Trophoblast cell (in vitro differentiated cells and primary cell): ENCODE data around the gene TSHR.

Experiments used
- DNase-seq, 2 donors: peaks; one replicate each; pipeline ENCODE4 v3.0.0-alpha.2; 2016
- H2AFZ ChIP-seq: 2 replicates; pipeline ENCODE4 v1.6.1; 2013; ENCODE audit warnings: low read length, moderate library complexity, mild to moderate bottlenecking; ENCODE audit not compliant: insufficient read depth, poor library complexity
- H2AK5ac ChIP-seq: 2 replicates; pipeline ENCODE4 v1.6.1; 2013; ENCODE audit warnings: mild to moderate bottlenecking, low read length
- H2BK120ac ChIP-seq: 2 replicates; pipeline ENCODE4 v1.6.1; 2013; ENCODE audit warnings: low read length, mild to moderate bottlenecking, moderate library complexity; ENCODE audit not compliant: insufficient read depth, poor library complexity
- H2BK12ac ChIP-seq: 2 replicates; pipeline ENCODE4 v1.6.1; 2013; ENCODE audit warnings: mild to moderate bottlenecking, low read length, moderate library complexity
- H2BK5ac ChIP-seq: 2 replicates; pipeline ENCODE4 v1.6.1; 2013; ENCODE audit warnings: low read length, low read depth, moderate library complexity, mild to moderate bottlenecking; ENCODE audit not compliant: poor library complexity
- H3K14ac ChIP-seq: 2 replicates; pipeline ENCODE4 v1.6.1; 2013; ENCODE audit warnings: mild to moderate bottlenecking, low read length
- H3K18ac ChIP-seq: 2 replicates; pipeline ENCODE4 v1.6.1; 2013; ENCODE audit warnings: mild to moderate bottlenecking, low read length
- H3K23ac ChIP-seq: 2 replicates; pipeline ENCODE4 v1.6.1; 2013; ENCODE audit warnings: low read length
- H3K27ac ChIP-seq: 2 replicates; pipeline ENCODE4 v1.5.1; 2013; ENCODE audit warnings: low read depth, mild to moderate bottlenecking, inconsistent platforms, low read length, moderate library complexity
- H3K27me3 ChIP-seq: 2 replicates; pipeline ENCODE4 v1.6.1; 2013; ENCODE audit warnings: inconsistent platforms, mild to moderate bottlenecking, low read length, moderate library complexity; ENCODE audit not compliant: insufficient read depth
- H3K36me3 ChIP-seq, 2 experiments: 1 replicate in 1 of 2; 2 replicates in 1 of 2; pipeline ENCODE4 v1.6.1; 2013; ENCODE audit warnings: low read length in 2 of 2, mild to moderate bottlenecking in 2 of 2, moderate library complexity in 1 of 2; ENCODE audit not compliant: insufficient read depth in 2 of 2, control insufficient read depth in 1 of 2
- H3K4ac ChIP-seq: 2 replicates; pipeline ENCODE4 v1.6.1; 2013; ENCODE audit warnings: low read depth, mild to moderate bottlenecking, low read length, moderate library complexity
- H3K4me1 ChIP-seq, 2 experiments: 1 replicate in 1 of 2; 2 replicates in 1 of 2; pipeline ENCODE4 v1.6.1; 2013; ENCODE audit warnings: low read length in 2 of 2, mild to moderate bottlenecking in 2 of 2, moderate library complexity in 1 of 2; ENCODE audit not compliant: insufficient read depth in 2 of 2, control insufficient read depth in 1 of 2
- H3K4me2 ChIP-seq: 2 replicates; pipeline ENCODE4 v1.6.1; 2013; ENCODE audit warnings: inconsistent platforms, mild to moderate bottlenecking, low read length, moderate library complexity
- H3K4me3 ChIP-seq: 2 replicates; pipeline ENCODE4 v1.5.1; 2013; ENCODE audit warnings: mild to moderate bottlenecking, low read depth, low read length, inconsistent platforms
- H3K79me1 ChIP-seq: one replicate; pipeline ENCODE4 v1.6.1; 2013; ENCODE audit warnings: low read length
- H3K79me2 ChIP-seq: 2 replicates; pipeline ENCODE4 v1.6.1; 2013; ENCODE audit warnings: low read length, mild to moderate bottlenecking; ENCODE audit not compliant: control insufficient read depth, insufficient read depth, poor library complexity
- H3K9ac ChIP-seq: 2 replicates; pipeline ENCODE4 v1.6.1; 2013; ENCODE audit warnings: mild to moderate bottlenecking, low read length
- H3K9me3 ChIP-seq: 2 replicates; pipeline ENCODE4 v1.6.1; 2013; ENCODE audit warnings: low read depth, mild to moderate bottlenecking, control low read depth, inconsistent platforms, low read length; ENCODE audit not compliant: insufficient read depth
- H4K12ac ChIP-seq: 2 replicates; pipeline ENCODE4 v1.6.1; 2013; ENCODE audit warnings: low read depth, mild to moderate bottlenecking, low read length, moderate library complexity
- H4K8ac ChIP-seq: 2 replicates; pipeline ENCODE4 v1.6.1; 2013; ENCODE audit warnings: low read depth, mild to moderate bottlenecking, low read length, moderate library complexity
- H4K91ac ChIP-seq: one replicate; pipeline ENCODE4 v1.6.1; 2013; ENCODE audit warnings: low read depth, mild to moderate bottlenecking, low read length, moderate library complexity
- WGBS: extraction: QIAGEN DNeasy Blood & Tissue Kit; methylation state at CpG from one replicate; pipeline ENCODE4 v1.1.7; 2013; ENCODE audit warnings: missing lambda C conversion rate; ENCODE audit not compliant: insufficient read length, insufficient coverage; ENCODE audit errors: extremely low coverage; 5-methylcytosine and 5-hydroxymethylcytosine counted together

TSHR gene

GRCh38 chr14:80988735-80989429, 33.5 kb downstream of the TSHR start:
- DNase-seq = no peak
- Histone ChIP-seq H3K79me2 (no peaks in the 10 kb centered on the region), H3K4me1 (no peaks in the 10 kb centered on the region), H3K4me2 (no peak overlapping the region), H3K23ac (no peak overlapping the region), H3K9ac (no peak overlapping the region), H2AK5ac (no peak overlapping the region), H3K27me3 (no peaks in the 10 kb centered on the region), H2BK120ac (no peak overlapping the region), H3K18ac (no peak overlapping the region), H3K14ac (no peak overlapping the region), H3K4me3 (no peak overlapping the region), H3K79me1 (no peaks in the 10 kb centered on the region), H2AFZ (no peak overlapping the region), H4K91ac (no peak overlapping the region), H4K12ac (no peak overlapping the region), H4K8ac (no peak overlapping the region), H3K4ac (no peak overlapping the region), H3K9me3 (no peaks in the 10 kb centered on the region), H3K36me3 (no peaks in the 10 kb centered on the region), H3K27ac (no peak overlapping the region), H2BK5ac (no peak overlapping the region), H2BK12ac (no peak overlapping the region)
- no CpG with 5 or more reads among the region's 6 CpGs for WGBS

GRCh38 chr14:80992580-80992979, 37.2 kb downstream of the TSHR start:
- Histone ChIP-seq H3K18ac (no peak overlapping the region), H3K9me3 (no peaks in the 10 kb centered on the region), H3K4me3 (no peak overlapping the region), H3K4me1 (no peaks in the 10 kb centered on the region), H3K36me3 (no peaks in the 10 kb centered on the region), H2AK5ac (no peak overlapping the region), H3K27ac (no peak overlapping the region), H2BK5ac (no peak overlapping the region), H3K23ac (no peak overlapping the region), H3K27me3 (no peaks in the 10 kb centered on the region), H4K12ac (no peak overlapping the region), H2BK12ac (no peak overlapping the region), H2AFZ (no peak overlapping the region), H3K79me2 (no peaks in the 10 kb centered on the region), H3K9ac (no peak overlapping the region), H3K4me2 (no peak overlapping the region), H3K79me1 (no peaks in the 10 kb centered on the region), H3K4ac (no peak overlapping the region), H4K91ac (no peak overlapping the region), H4K8ac (no peak overlapping the region), H3K14ac (no peak overlapping the region), H2BK120ac (no peak overlapping the region)
- WGBS = no CpG with 5 or more reads among the region's 3 CpGs
- no peak for DNase-seq

- Histone ChIP-seq H2BK12ac (no peak overlapping the region), H2BK5ac (no peak overlapping the region), H3K14ac (no peak overlapping the region), H3K79me2 (no peaks in the 10 kb centered on the region), H3K79me1 (no peaks in the 10 kb centered on the region), H3K27ac (no peak overlapping the region), H2AK5ac (no peak overlapping the region), H3K9ac (no peak overlapping the region), H4K8ac (no peak overlapping the region), H3K23ac (no peak overlapping the region), H4K91ac (no peak overlapping the region), H3K4me1 (no peaks in the 10 kb centered on the region), H4K12ac (no peak overlapping the region), H3K9me3 (no peaks in the 10 kb centered on the region), H3K4ac (no peak overlapping the region), H3K4me2 (no peak overlapping the region), H2AFZ (no peak overlapping the region), H3K27me3 (no peaks in the 10 kb centered on the region), H3K36me3 (no peaks in the 10 kb centered on the region), H3K18ac (no peak overlapping the region), H2BK120ac (no peak overlapping the region), H3K4me3 (no peak overlapping the region)
- DNase-seq = peak; percentile 42 to 90
- no CpG with 5 or more reads among the region's 13 CpGs for WGBS
Measured at GRCh38 chr14:80996049-80996901, 40.9 kb downstream of the TSHR start.

- Histone ChIP-seq H2AK5ac (no peak overlapping the region), H3K36me3 (no peaks in the 10 kb centered on the region), H3K4ac (no peak overlapping the region), H4K8ac (no peak overlapping the region), H3K18ac (no peak overlapping the region), H4K91ac (no peak overlapping the region), H3K9me3 (no peaks in the 10 kb centered on the region), H3K79me1 (no peaks in the 10 kb centered on the region), H3K27ac (no peak overlapping the region), H3K4me3 (no peak overlapping the region), H3K27me3 (no peaks in the 10 kb centered on the region), H2AFZ (no peak overlapping the region), H2BK12ac (no peak overlapping the region), H3K14ac (no peak overlapping the region), H2BK5ac (no peak overlapping the region), H3K4me1 (no peaks in the 10 kb centered on the region), H3K4me2 (no peak overlapping the region), H2BK120ac (no peak overlapping the region), H3K23ac (no peak overlapping the region), H4K12ac (no peak overlapping the region), H3K79me2 (no peaks in the 10 kb centered on the region), H3K9ac (no peak overlapping the region)
- DNase-seq = no peak
- WGBS = no CpG with 5 or more reads among the region's 6 CpGs
Measured at GRCh38 chr14:81001447-81001846, 46.0 kb downstream of the TSHR start.
